Subcutaneous abdominal adipose tissue (tissue), 5 donors: ENCODE data around the gene DPP4.

Experiments
- H3K27ac ChIP-seq: one replicate; pipeline ENCODE4 v1.7.0; 2013; ENCODE audit warnings: low read depth, mild to moderate bottlenecking, inconsistent platforms, low read length, moderate library complexity
- H3K27me3 ChIP-seq, 5 donors: one replicate each; pipeline ENCODE4 v1.7.0; 2013; ENCODE audit warnings: low read length in 5 of 5, inconsistent platforms in 1 of 5; ENCODE audit not compliant: control insufficient read depth in 5 of 5, insufficient read depth in 4 of 5
- H3K36me3 ChIP-seq, 5 donors: one replicate each; pipeline ENCODE4 v1.7.0; 2013; ENCODE audit warnings: low read length in 5 of 5; ENCODE audit not compliant: control insufficient read depth in 5 of 5, insufficient read depth in 5 of 5
- H3K4me1 ChIP-seq, 5 donors: one replicate each; pipeline ENCODE4 v1.7.0; 2013; ENCODE audit warnings: low read length in 5 of 5, mild to moderate bottlenecking in 3 of 5, moderate library complexity in 1 of 5; ENCODE audit not compliant: control insufficient read depth in 5 of 5, insufficient read depth in 5 of 5
- H3K4me3 ChIP-seq, 5 donors: one replicate each; pipeline ENCODE4 v1.7.0; 2013; ENCODE audit warnings: low read length in 5 of 5, low read depth in 1 of 5
- H3K9ac ChIP-seq, 5 donors: one replicate each; pipeline ENCODE4 v1.7.0; 2013; ENCODE audit warnings: low read length in 5 of 5, mild to moderate bottlenecking in 4 of 5, moderate library complexity in 3 of 5
- H3K9me3 ChIP-seq, 5 donors: one replicate each; pipeline ENCODE4 v1.7.0; 2013; ENCODE audit warnings: low read length in 5 of 5; ENCODE audit not compliant: control insufficient read depth in 5 of 5
- donor health status: healthy.
- donor health status: healthy.
- donor health status: healthy.
- donor health status: healthy.
- donor health status: healthy.

The DPP4 gene

GRCh38 chr2:161952783-161953191 lies 121.2 kb downstream of the DPP4 start:
- Histone ChIP-seq H3K9me3 (no peaks in the 10 kb centered on the region), H3K4me3 (no peak overlapping the region), H3K27me3 (no peaks in the 10 kb centered on the region), H3K4me1 (no peaks in the 10 kb centered on the region), H3K36me3 (no peaks in the 10 kb centered on the region), H3K27ac (no peak overlapping the region), H3K9ac (no peak overlapping the region)

- Histone ChIP-seq H3K27me3 (no peaks in the 10 kb centered on the region), H3K9me3 (no peaks in the 10 kb centered on the region), H3K36me3 (no peaks in the 10 kb centered on the region), H3K9ac (no peak overlapping the region), H3K4me3 (no peak overlapping the region), H3K4me1 (no peaks in the 10 kb centered on the region), H3K27ac (no peak overlapping the region)
Measured at GRCh38 chr2:161947836-161948235, 126.2 kb downstream of the DPP4 start.

- Histone ChIP-seq H3K9me3 (no peaks in the 10 kb centered on the region), H3K27me3 (no peaks in the 10 kb centered on the region), H3K9ac (no peak overlapping the region), H3K36me3 (no peaks in the 10 kb centered on the region), H3K27ac (no peak overlapping the region), H3K4me3 (no peak overlapping the region), H3K4me1 (no peaks in the 10 kb centered on the region)
Measured at GRCh38 chr2:161947406-161947805, 126.6 kb downstream of the DPP4 start.

GRCh38 chr2:161946489-161947107 lies 127.4 kb downstream of the DPP4 start:
- no peaks in the 10 kb centered on the region for H3K27me3 ChIP-seq
- H3K9ac ChIP-seq = no peak overlapping the region
- peaks cover 0 to 2% (median 0%) of the 10 kb centered on the region in 5 donors for H3K4me1 ChIP-seq
- H3K27ac ChIP-seq = no peak overlapping the region
- H3K9me3 ChIP-seq = no peaks in the 10 kb centered on the region
- H3K36me3 ChIP-seq = no peaks in the 10 kb centered on the region
- no peak overlapping the region for H3K4me3 ChIP-seq

GRCh38 chr2:161943011-161943410 lies 131.0 kb downstream of the DPP4 start:
- no peak overlapping the region for H3K4me3 ChIP-seq
- no peaks in the 10 kb centered on the region for H3K9me3 ChIP-seq
- no peak overlapping the region for H3K9ac ChIP-seq
- H3K4me1 ChIP-seq = peaks cover 0 to 6% (median 0%) of the 10 kb centered on the region in 5 donors
- no peaks in the 10 kb centered on the region for H3K36me3 ChIP-seq
- no peak overlapping the region for H3K27ac ChIP-seq
- no peaks in the 10 kb centered on the region for H3K27me3 ChIP-seq
